ENCODE results near the gene CLPSL1.

DNA sequence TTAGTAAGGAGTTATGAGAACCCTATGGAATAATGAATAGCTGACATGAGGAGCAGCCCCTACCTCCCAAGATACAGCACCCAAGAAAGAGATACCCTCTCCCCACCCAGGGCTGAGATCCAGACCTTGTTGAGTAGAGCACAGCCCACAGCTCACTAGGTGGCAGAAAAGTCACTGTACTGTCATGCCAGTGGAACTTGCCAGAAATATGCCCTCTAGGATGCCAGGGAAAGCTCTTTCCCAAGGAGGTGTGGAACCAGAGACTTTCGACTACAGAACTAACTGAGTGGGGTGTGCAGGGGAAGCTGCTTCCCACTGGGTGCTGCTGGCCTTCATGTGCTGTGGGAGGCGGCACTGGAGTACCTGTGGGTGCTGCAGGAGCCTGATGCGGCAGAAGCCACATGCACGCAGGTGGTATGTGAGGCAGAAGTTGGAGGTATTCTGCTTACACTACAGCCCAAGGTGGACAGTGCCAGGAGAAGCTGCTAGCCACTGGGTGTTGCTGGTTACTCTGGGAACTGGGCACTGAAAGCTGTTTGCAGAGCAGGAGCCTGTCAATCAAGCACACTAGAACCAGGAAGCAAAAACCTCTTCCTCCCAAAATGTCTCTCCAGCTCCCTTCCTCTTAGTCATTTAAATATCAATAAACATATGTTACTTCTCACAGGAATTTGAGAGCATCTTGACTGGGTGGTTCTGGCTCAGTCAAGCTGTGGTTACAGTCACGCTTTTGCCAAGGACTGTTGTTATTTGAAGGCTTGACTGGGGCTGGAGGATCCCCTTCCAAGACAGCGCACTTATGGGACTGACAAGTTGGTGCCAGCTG, 26.2 kb upstream of the CLPSL1 start:
- TF ChIP-seq, protein P1, sequence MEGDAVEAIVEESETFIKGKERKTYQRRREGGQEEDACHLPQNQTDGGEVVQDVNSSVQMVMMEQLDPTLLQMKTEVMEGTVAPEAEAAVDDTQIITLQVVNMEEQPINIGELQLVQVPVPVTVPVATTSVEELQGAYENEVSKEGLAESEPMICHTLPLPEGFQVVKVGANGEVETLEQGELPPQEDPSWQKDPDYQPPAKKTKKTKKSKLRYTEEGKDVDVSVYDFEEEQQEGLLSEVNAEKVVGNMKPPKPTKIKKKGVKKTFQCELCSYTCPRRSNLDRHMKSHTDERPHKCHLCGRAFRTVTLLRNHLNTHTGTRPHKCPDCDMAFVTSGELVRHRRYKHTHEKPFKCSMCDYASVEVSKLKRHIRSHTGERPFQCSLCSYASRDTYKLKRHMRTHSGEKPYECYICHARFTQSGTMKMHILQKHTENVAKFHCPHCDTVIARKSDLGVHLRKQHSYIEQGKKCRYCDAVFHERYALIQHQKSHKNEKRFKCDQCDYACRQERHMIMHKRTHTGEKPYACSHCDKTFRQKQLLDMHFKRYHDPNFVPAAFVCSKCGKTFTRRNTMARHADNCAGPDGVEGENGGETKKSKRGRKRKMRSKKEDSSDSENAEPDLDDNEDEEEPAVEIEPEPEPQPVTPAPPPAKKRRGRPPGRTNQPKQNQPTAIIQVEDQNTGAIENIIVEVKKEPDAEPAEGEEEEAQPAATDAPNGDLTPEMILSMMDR (IDR thresholded peaks at IDR 0.05) = no peak
- TF ChIP-seq POLR2A (IDR thresholded peaks at IDR 0.05) = no peak
